ENCODE results near the gene RAVER1. TPM values are rescaled to one million over a fixed set of nuclear protein-coding genes. Genes with fewer than 3 reads are reported as not detected.

RAVER1 gene
- total and polyA plus RNA-seq, 10 of the 15 experiments (the other 5 are each of a cell fraction or from before 2014, with no cell fraction given), result 0.03 to 87.0 (median 12.1) TPM

DNA sequence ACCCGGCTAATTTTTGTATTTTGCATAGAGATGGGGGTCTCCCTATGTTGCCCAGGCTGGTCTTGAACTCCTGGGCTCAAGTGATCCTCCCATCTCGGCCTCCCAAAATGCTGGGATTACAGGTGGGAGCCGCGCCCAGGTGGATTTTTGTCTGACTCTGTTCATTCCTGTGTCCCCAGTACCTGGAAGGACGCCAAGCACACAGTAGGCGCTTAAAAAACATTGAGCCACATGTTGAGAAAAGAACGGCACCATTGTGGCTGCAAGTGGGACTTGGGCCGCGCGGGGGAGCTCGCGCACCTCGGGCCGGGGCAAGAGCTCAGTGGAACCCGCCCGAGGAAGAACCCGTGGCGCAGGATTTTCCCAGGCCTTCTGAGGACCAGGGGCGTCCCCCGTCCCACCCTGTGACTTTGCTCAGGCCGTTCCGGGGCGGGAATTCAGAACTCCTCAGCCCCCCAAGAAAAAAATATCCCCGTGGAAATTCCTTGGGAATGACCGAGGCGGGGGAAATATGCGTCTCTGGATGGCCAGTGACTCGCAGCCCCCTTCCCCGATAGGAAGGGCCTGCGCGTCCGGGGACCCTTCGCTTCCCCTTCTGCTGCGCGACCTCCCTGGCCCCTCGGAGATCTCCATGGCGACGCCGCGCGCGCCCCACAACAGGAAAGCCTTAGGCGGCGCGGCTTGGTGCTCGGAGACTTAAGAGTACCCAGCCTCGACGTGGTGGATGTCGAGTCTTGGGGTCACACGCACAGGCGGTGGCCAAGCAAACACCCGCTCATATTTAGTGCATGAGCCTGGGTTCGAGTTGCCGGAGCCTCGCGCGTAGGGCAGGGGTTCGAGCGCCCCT is 63.8 kb downstream of the RAVER1 start (continued):
- TF ChIP-seq POLR2A (IDR thresholded peaks at IDR 0.05; ENCODE audit: low read depth, low read length) (no peak), SUZ12 (IDR thresholded peaks at IDR 0.05; ENCODE audit: unreplicated experiment) (no peak), SUPT20H (IDR thresholded peaks at IDR 0.05; ENCODE audit: borderline replicate concordance, control insufficient read depth, low read depth, low read length) (no peak), PML (IDR thresholded peaks at IDR 0.05; ENCODE audit: low read length) (no peak), SMAD1 (IDR thresholded peaks at IDR 0.05; ENCODE audit: low read depth, partially characterized antibody) (no peak), NFIC (IDR thresholded peaks at IDR 0.05; ENCODE audit: low read depth, low read length) (no peak), ELK1 (IDR thresholded peaks at IDR 0.05; ENCODE audit: low read depth, low read length) (no peak), SMC3 (IDR thresholded peaks at IDR 0.05; ENCODE audit: borderline replicate concordance, low read length) (peak; percentile 96), ETV6 (conservative IDR thresholded peaks at IDR 0.05 in 1 of 2, IDR thresholded peaks at IDR 0.05 in 1 of 2; ENCODE audit: borderline replicate concordance in 1 of 2, low read depth in 1 of 2) (no peak), SMARCA5 (IDR thresholded peaks at IDR 0.05) (peak; percentile 97), NFXL1 (IDR thresholded peaks at IDR 0.05; ENCODE audit: borderline replicate concordance) (no peak), NRF1 (conservative IDR thresholded peaks at IDR 0.05; ENCODE audit: low read depth, low read length) (no peak), NR2C2 (IDR thresholded peaks at IDR 0.05; ENCODE audit: borderline replicate concordance, control insufficient read depth, insufficient read length, low read depth) (no peak), BCL11A (IDR thresholded peaks at IDR 0.05; ENCODE audit: low read depth, low read length) (no peak), ZBTB11 (CRISPR knock-in tag; IDR thresholded peaks at IDR 0.05) (no peak), MXI1 (IDR thresholded peaks at IDR 0.05; ENCODE audit: low read depth, low read length) (no peak), CTCF (IDR thresholded peaks at IDR 0.05 in 2 of 3, conservative IDR thresholded peaks at IDR 0.05 in 1 of 3; ENCODE audit: control insufficient read depth in 2 of 3, extremely low read depth in 1 of 3, insufficient read depth in 1 of 3, low read depth in 3 of 3, low read length in 3 of 3) (peak; percentile 94 to 99 (median 97); a peak in 5 of 6 replicates)
- TF ChIP-seq, protein P1, sequence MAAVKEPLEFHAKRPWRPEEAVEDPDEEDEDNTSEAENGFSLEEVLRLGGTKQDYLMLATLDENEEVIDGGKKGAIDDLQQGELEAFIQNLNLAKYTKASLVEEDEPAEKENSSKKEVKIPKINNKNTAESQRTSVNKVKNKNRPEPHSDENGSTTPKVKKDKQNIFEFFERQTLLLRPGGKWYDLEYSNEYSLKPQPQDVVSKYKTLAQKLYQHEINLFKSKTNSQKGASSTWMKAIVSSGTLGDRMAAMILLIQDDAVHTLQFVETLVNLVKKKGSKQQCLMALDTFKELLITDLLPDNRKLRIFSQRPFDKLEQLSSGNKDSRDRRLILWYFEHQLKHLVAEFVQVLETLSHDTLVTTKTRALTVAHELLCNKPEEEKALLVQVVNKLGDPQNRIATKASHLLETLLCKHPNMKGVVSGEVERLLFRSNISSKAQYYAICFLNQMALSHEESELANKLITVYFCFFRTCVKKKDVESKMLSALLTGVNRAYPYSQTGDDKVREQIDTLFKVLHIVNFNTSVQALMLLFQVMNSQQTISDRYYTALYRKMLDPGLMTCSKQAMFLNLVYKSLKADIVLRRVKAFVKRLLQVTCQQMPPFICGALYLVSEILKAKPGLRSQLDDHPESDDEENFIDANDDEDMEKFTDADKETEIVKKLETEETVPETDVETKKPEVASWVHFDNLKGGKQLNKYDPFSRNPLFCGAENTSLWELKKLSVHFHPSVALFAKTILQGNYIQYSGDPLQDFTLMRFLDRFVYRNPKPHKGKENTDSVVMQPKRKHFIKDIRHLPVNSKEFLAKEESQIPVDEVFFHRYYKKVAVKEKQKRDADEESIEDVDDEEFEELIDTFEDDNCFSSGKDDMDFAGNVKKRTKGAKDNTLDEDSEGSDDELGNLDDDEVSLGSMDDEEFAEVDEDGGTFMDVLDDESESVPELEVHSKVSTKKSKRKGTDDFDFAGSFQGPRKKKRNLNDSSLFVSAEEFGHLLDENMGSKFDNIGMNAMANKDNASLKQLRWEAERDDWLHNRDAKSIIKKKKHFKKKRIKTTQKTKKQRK (IDR thresholded peaks at IDR 0.05; ENCODE audit: low read depth, low read length), result 0 out of 2 replicates have a peak, but pooled peaks have one; percentile 12

Data from GM12878 (cell line).